SU-DHL-6 (cell line): ENCODE results near the gene DENND5A.

Experiments used
- CTCF ChIP-seq: fragments of 200-600 bp; sonication (generic); IDR thresholded peaks from one replicate; pipeline ENCODE4 v1.5.1; 2017; ENCODE audit warnings: antibody characterized with exemption, mild to moderate bottlenecking, low read length, moderate library complexity; ENCODE audit not compliant: insufficient read depth, poor library complexity, severe bottlenecking
- EZH2phosphoT487 ChIP-seq: fragments of 200-600 bp; sonication (generic), shearing (Covaris generic); conservative IDR thresholded peaks from 2 replicates; pipeline ENCODE4 v1.6.1; 2018; ENCODE audit warnings: mild to moderate bottlenecking, antibody characterized with exemption, low read length, moderate library complexity, mixed read lengths

- no peak for TF ChIP-seq CTCF
- no peak for TF ChIP-seq EZH2phosphoT487
These were observed 109.2 kb downstream of the DENND5A start for GRCh38 chr11:9155930-9156329.
